Iris pigment epithelial cell (primary cell): Measurements from ENCODE around the gene MPRIP.

Source experiments
- DNase-seq: peaks from one replicate; pipeline ENCODE4 v3.0.0-alpha.2; 2011; ENCODE audit warnings: low read depth

MPRIP gene

GRCh38 chr17:17051791-17052461 is 9.7 kb downstream of the MPRIP start:
- no peak for DNase-seq

DNA sequence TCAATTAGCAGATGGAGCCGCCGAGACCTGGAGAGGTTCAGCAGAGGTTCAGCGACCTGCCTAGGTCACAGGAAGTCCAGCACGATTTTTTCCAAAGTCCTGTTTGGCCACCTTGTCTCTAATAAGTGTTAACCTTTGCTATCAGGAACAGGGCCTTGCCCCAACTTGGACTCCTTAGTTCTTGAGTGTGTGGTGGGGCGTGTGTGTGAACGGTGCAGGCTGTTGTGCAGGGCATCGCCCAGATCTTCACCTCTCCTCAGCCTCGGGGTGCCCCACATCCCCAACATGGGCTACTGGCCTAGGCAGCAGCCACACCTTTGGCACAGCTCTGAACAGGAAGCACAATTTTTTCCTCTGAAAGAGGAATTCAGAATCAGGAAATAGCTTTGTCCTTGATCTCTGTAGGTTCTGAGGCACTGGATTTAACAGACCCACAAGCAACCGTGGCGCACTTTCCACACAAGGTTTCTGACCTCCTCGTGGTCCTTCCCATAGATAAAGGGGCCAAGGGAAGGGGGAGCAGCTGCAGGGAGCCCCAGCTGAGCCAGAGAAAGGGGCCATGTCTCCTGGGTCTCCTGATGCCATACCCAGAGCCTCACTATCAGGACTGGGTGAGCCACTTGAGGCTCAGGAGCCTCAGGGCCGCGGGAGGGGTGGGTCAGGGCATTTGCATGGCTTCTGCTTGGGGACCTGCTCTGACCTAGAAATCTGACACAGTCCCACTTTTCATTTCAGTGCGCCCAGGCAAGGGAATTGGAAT is 10.4 kb downstream of the MPRIP start:
- no peak for DNase-seq

DNA sequence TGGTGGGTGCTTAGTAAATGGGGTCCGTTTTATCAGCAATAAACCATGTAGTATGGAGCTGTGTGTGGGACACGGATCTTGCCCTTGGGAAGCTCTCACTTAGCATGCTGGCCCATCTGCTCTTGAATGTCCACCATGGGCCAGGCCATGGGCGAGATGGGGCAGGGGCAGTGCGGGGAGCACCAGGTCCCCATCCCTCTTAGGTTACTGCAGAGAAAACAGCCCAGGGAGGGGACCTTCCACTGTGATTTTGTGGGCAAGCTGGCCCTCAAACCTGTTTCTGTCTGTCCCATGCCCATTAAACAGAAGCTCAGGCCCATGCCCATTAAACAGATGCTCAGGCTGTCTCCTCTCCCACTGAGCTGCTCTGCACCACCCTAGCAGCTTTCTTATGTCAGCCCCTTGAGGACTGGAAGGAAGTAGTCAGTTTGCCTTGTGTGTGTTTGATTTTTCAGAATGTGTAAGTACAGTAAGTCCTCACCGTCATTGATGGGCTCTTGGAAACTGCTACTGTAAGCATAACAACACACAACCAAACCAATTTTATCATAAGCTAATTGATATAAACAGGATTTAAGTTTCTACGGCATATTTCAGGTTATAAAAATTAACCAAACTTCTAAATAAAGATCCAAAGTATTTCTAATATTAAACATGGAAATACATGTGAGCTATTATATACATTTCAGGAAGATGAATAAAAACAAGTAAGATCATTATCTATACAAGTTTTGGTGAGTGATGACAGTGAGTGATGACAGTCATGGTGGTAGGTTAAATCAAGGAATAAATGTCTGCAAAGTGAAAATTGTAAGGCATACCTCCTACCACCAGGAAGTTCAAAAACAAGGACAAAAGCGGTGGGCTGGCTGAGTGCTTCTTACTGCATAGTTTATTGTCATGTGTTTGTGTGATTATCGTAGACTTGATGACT is 11.5 kb downstream of the MPRIP start:
- no peak for DNase-seq

- no peak for DNase-seq
These were observed 12.4 kb downstream of the MPRIP start for GRCh38 chr17:17054636-17055035.

GRCh38 chr17:17055286-17056155 is 13.3 kb downstream of the MPRIP start:
- DNase-seq, result no peak

DNA sequence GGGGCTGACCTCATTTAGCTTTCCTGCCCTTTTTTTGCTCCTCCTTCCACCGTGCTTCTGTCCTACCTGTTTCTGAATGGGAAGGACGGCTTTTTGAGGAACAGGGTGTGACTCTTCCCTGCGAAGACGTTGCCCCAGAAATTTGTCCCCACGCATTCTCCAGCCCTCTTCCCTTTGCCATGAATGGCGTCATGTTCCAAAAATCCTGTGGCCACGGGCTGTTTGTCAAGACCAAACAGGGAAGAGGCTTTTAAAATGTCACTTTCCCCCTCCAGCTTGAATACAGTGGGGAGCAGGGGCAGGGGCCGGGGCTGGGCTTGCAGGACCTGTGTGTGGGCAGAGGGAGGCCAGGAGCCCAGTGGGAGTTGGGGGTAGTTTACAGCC is 13.9 kb downstream of the MPRIP start:
- DNase-seq, result no peak

- DNase-seq, result no peak
These were observed 14.8 kb downstream of the MPRIP start for GRCh38 chr17:17057057-17057551.

GRCh38 chr17:17058304-17058703 is 16.0 kb downstream of the MPRIP start:
- no peak for DNase-seq

- DNase-seq, result no peak
These were observed 17.1 kb downstream of the MPRIP start for GRCh38 chr17:17059301-17059890.

GRCh38 chr17:17060001-17060922 is 18.0 kb downstream of the MPRIP start:
- DNase-seq, result no peak

- no peak for DNase-seq
These were observed 18.7 kb downstream of the MPRIP start for GRCh38 chr17:17060930-17061329.

DNA sequence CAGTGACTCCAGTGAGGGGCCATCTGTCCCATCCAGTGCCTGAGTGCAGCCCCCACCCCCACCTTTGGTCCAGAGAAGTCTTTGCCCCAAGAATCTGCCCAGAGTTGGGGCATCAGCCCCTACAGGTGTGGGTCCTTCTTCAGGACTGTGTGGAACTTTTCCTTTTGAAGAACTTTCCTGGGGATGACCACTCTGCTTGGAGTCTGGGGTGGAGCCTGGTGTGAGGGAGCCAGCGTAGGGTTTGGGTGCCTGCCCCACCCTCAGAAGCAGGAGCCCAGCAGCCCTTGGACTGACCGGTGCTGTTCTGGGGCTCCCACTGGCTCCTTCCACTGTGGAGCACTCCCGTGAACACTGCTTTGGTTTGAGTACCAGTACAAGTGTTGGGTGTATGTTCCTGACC is 19.3 kb downstream of the MPRIP start:
- DNase-seq, result no peak

GRCh38 chr17:17062356-17062755 is 20.1 kb downstream of the MPRIP start:
- no peak for DNase-seq

DNA sequence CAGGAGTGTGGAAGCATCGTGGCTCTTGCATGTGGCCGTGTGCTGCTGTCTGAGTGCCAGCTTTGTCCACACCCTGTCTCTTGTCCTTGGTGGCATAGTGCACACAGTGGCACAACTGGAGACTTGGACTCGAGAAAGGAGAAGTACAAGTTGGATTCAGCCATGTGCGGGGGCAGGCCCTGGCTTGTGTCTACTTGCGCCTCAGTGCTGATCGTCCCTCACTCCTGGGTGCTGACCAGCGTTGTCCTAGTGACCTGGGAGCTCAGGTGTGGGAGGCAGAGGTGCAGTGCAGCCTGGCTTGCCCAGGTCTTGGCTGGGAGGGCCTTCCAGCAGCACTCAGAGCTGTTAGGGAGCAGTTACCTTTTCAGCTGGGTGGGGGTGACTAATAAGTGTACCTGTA is 20.6 kb downstream of the MPRIP start:
- DNase-seq, result no peak

GRCh38 chr17:17063546-17064122 is 21.4 kb downstream of the MPRIP start:
- no peak for DNase-seq

DNA sequence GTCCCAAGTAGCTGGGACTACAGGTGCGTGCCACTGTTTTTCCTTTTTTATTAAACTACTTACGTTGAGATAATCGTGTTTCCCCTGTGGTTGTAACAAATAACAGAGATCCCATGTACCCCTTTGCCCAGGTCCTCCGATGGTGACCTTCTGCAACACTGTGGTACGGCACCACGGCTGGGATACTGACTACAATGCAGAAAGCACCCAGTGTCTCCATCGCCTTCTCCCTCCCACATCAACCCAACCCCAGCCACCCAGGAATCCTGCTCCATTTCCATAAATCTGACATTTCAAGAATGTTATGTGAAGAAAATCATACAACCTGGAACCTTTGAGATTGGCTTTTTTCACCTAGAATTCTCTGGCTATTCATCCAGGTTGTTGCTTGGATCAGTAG is 22.1 kb downstream of the MPRIP start:
- no peak for DNase-seq

DNA sequence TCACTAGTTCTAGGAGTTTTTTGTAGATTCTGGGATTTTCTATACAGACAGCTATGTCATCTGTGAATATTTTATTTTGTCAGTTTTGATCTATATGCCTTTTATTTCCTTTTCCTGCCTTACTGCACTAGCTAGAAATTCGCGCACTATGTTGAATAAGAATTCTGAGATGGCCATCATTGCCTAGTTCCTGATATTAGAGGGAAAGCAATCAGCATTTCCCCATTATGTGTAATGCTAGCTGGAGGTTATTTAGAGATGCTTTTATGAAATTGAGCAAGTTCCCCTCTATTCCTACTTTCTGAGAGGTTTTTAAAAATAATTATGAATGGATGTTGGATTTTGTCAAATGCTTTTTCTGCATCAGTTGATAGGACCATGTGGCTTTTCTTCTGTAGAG is 23.8 kb downstream of the MPRIP start:
- DNase-seq, result no peak

DNA sequence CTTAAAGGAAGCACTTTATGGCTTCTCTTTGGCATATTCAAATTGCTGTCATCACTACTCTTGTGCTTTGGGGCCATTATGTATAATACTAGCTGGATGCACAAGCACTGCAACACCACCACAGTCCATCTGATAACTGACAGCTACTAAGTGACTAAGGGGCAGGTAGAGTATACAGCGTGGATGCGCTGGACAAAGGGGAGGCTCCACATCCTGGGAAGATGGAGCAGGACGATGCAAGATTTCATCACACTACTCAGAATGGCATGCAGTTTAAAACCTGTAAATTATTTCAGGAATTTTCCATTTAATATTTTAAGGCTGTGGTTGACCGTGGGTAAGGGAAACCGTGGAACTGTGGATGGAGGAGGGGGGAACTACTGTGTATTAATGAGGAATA is 25.0 kb downstream of the MPRIP start:
- peak; percentile 64 for DNase-seq

GRCh38 chr17:17069849-17070248 is 27.6 kb downstream of the MPRIP start:
- DNase-seq, result no peak

GRCh38 chr17:17070931-17071330 is 28.7 kb downstream of the MPRIP start:
- no peak for DNase-seq
